Breast epithelium (tissue), 4 donors: ENCODE data around the gene REEP1. TPM values are rescaled to one million over a fixed set of nuclear protein-coding genes. Genes with fewer than 3 reads are reported as not detected.

Experiments used
- DNase-seq, 2 donors: peaks; one replicate each; pipeline ENCODE4 v3.0.0-alpha.2; 2019; ENCODE audit warnings: low spot score in 2 of 2
- H3K27ac ChIP-seq, 2 donors: fragments of 200-600 bp; sonication (generic) in 1 of 2; one replicate each; pipeline ENCODE4 v1.5.1; 2016 to 2019; ENCODE audit warnings: mild to moderate bottlenecking in 1 of 2
- H3K27me3 ChIP-seq, 2 donors: fragments of 200-600 bp; sonication (generic) in 1 of 2; one replicate each; pipeline versions ENCODE4 v1.5.1 to v1.6.0; 2017 to 2019; ENCODE audit warnings: control low read depth in 1 of 2, mild to moderate bottlenecking in 1 of 2
- H3K36me3 ChIP-seq: fragments of 200-600 bp; one replicate; pipeline ENCODE4 v1.5.1; 2019
- H3K4me1 ChIP-seq, 2 donors: fragments of 200-600 bp; sonication (generic); one replicate each; pipeline ENCODE4 v1.5.1; 2016 to 2019; ENCODE audit warnings: control low read depth in 1 of 2
- H3K4me3 ChIP-seq, 3 donors: fragments of 200-600 bp; sonication (generic); 1 replicate in 2 of 3; 2 replicates in 1 of 3; pipeline ENCODE4 v1.5.1; 2016 to 2019; ENCODE audit warnings: mild to moderate bottlenecking in 3 of 3, moderate library complexity in 2 of 3
- H3K9me3 ChIP-seq, 2 donors: fragments of 200-600 bp; sonication (generic) in 1 of 2; one replicate each; pipeline ENCODE4 v1.5.1; 2016 to 2019; ENCODE audit warnings: control low read depth in 1 of 2
- POLR2A ChIP-seq: fragments of 450-650 bp; IDR thresholded peaks from one replicate; pipeline ENCODE4 v1.6.1; 2016; ENCODE audit warnings: antibody characterized with exemption, mild to moderate bottlenecking, moderate library complexity
- POLR2AphosphoS5 ChIP-seq, 3 donors: sonication (generic); formaldehyde crosslinking; IDR thresholded peaks; one replicate each; pipeline ENCODE4 v1.6.1; 2017; ENCODE audit warnings: antibody characterized with exemption in 3 of 3
- intact Hi-C: fragments of 100-400 bp; cut with DNase I; formaldehyde crosslinking; loops from one replicate; pipeline ENCODE4 v1.15.1; 2023; ENCODE audit warnings: low total_unique reads
- total RNA-seq, 3 donors: library from RNA; depleted of rRNA; stranded (reverse); fragments of >200 nt; gene quantifications; one replicate each; pipeline ENCODE4 v1.1.0, GENCODE V29; 2016
- TF ChIP-seq, protein P1 (sequence below), 3 donors: fragments of 450-650 bp; IDR thresholded peaks; one replicate each; pipeline ENCODE4 v1.5.1; 2016 to 2017; ENCODE audit warnings: antibody characterized with exemption in 3 of 3, mild to moderate bottlenecking in 3 of 3, moderate library complexity in 3 of 3

REEP1 gene
- total RNA-seq, 3 donors from 2014 or later, result 0.32 to 3.8 (median 1.3) TPM

DNA sequence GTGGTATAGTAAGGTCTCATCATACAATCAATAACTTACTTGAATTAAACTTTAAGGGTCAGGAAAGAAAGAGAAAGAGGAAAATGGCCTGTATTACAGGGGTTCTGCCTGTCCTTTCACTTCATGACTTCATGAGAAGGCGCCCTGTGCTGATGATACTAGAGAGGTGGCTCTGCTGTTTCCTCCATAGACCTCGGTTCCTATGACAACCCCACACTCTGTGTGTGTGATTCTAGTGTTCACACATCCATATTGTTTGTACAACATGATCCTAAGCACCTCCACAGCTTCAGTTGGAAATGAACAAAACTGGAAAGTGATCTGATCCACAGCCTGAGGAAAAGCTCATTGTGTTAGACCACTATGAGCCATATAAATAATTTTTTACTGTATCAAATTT, 7.0 kb upstream of the REEP1 start:
- TF ChIP-seq, protein P1, sequence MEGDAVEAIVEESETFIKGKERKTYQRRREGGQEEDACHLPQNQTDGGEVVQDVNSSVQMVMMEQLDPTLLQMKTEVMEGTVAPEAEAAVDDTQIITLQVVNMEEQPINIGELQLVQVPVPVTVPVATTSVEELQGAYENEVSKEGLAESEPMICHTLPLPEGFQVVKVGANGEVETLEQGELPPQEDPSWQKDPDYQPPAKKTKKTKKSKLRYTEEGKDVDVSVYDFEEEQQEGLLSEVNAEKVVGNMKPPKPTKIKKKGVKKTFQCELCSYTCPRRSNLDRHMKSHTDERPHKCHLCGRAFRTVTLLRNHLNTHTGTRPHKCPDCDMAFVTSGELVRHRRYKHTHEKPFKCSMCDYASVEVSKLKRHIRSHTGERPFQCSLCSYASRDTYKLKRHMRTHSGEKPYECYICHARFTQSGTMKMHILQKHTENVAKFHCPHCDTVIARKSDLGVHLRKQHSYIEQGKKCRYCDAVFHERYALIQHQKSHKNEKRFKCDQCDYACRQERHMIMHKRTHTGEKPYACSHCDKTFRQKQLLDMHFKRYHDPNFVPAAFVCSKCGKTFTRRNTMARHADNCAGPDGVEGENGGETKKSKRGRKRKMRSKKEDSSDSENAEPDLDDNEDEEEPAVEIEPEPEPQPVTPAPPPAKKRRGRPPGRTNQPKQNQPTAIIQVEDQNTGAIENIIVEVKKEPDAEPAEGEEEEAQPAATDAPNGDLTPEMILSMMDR (IDR thresholded peaks at IDR 0.05), result no peak
- TF ChIP-seq POLR2AphosphoS5 (IDR thresholded peaks at IDR 0.05) (no peak), POLR2A (no peak)
- Histone ChIP-seq H3K9me3 (peaks cover 0 to 10% of the 10 kb centered on the region in 2 donors), H3K27ac (no peak overlapping the region), H3K4me3 (no peak overlapping the region), H3K27me3 (peaks cover 0 to 10% of the 10 kb centered on the region in 2 donors), H3K36me3 (no peaks in the 10 kb centered on the region), H3K4me1 (no peaks in the 10 kb centered on the region)
- DNase-seq, result no peak
- intact Hi-C loops, result no loop called here

DNA sequence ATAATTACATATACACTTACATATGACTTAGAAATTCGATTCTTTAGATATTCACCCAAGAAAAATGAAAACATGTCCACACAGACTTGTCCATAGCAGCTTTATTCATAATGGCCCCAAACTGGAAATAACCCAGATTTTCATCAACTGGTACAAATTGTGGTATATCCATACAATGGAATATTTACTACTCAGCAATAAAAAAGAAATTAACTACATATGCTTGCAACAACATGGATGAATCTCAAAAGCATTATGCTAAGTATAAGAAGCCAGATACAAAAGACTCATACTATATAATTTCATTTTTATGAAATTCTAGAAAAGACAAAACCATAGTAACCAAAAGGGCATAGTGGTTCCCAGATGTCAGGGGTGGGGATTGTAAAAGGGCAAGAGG, 5.1 kb upstream of the REEP1 start:
- Histone ChIP-seq H3K36me3 (no peaks in the 10 kb centered on the region), H3K4me1 (peaks cover 0 to 4% of the 10 kb centered on the region in 2 donors), H3K27me3 (peaks cover 0 to 26% of the 10 kb centered on the region in 2 donors), H3K4me3 (no peak overlapping the region), H3K27ac (no peak overlapping the region), H3K9me3 (peaks cover 0 to 10% of the 10 kb centered on the region in 2 donors)
- intact Hi-C loops, result no loop called here
- DNase-seq, result no peak
- TF ChIP-seq POLR2A (no peak), POLR2AphosphoS5 (IDR thresholded peaks at IDR 0.05) (no peak)
- TF ChIP-seq, protein P1 (IDR thresholded peaks at IDR 0.05), result no peak

DNA sequence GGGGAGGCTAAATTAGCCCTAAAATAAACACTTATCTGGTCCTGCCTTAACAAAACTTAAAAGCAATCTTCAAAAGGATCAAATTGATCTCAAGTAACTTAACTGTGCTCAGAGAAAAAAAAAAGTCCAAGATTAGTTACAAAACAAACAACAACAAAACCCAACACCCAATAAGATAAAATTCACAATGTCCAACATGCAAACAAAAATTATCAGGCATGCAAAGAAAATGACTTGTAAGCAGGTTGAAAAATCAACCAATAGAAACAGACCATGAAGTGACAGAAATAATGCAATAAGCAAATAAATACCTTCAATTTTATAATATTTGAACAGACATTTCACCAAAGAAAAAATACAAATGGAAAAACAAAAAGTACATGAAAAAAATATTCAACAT, 4.0 kb upstream of the REEP1 start:
- no peak overlapping the region for H3K27ac ChIP-seq
- TF ChIP-seq POLR2A (no peak), POLR2AphosphoS5 (IDR thresholded peaks at IDR 0.05) (no peak)
- TF ChIP-seq, protein P1 (IDR thresholded peaks at IDR 0.05), result no peak
- H3K4me3 ChIP-seq, result no peak overlapping the region
- H3K4me1 ChIP-seq, result peaks cover 0 to 4% of the 10 kb centered on the region in 2 donors
- peaks cover 0 to 10% of the 10 kb centered on the region in 2 donors for H3K9me3 ChIP-seq
- intact Hi-C loops, result no loop called here
- no peaks in the 10 kb centered on the region for H3K36me3 ChIP-seq
- DNase-seq, result no peak
- H3K27me3 ChIP-seq, result peaks cover 0 to 30% of the 10 kb centered on the region in 2 donors

DNA sequence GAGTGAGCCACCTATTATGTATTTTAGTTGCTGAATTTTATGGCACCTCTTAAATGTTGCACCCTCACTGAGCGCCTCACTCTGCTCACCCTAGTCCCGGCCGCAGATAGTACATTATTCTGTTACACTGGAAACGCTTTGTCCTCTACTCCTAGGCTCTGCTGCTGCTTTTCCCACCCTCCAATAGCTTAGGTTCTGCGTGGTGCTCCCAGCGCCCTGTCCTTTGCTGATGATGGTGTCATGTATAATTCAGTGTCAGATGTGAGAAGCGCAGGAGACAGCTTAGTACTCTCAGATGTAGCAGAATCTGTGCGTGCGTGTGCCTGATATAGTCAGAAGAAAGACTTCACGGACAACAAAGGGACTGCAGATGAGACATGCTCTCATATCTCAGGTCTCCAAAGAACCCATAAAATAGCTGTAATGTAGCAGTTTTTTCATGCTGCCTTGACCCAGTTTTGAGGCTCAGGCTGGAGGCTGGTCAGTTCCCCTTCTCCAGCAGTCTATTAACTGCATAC, 1.4 kb upstream of the REEP1 start:
- Histone ChIP-seq H3K4me1 (peaks cover 0 to 4% of the 10 kb centered on the region in 2 donors), H3K36me3 (no peaks in the 10 kb centered on the region), H3K9me3 (peaks cover 0 to 10% of the 10 kb centered on the region in 2 donors), H3K27ac (no peak overlapping the region), H3K4me3 (no peak overlapping the region), H3K27me3 (peaks cover 0 to 42% of the 10 kb centered on the region in 2 donors)
- intact Hi-C loops, result no loop called here
- TF ChIP-seq, protein P1 (IDR thresholded peaks at IDR 0.05), result no peak
- TF ChIP-seq POLR2A (no peak), POLR2AphosphoS5 (IDR thresholded peaks at IDR 0.05) (no peak)
- DNase-seq, result no peak

DNA sequence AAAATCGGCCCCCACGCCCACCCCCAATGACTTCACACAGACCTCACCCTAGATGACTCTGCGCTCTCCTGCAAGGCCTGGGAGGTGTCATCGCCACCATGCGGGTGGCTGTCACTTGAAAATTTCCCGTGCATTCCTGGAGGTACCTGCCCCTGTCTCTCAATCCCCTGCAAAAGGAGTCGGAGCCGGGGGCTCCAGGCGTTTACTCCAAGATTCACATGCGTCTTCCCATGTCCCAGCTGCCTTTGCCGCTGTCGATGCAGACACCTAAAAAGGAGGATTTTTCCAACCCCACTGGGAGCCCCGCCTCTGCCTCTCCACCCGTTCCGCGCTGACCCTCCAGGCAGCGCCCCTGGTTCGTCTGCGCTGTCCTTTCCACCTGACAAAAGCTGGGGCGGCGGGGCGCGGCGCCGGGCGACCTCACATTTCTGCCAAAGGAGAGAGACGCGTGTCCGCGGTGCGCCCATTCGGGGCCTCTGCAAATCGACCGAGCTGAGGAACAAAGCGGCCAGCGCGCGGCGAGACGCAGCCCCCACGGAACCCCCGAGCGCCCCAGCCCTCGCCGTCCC, 667 bp downstream of the REEP1 start:
- TF ChIP-seq, protein P1 (IDR thresholded peaks at IDR 0.05), result no peak
- TF ChIP-seq POLR2AphosphoS5 (IDR thresholded peaks at IDR 0.05) (no peak), POLR2A (no peak)
- Histone ChIP-seq H3K4me1 (peaks cover 0 to 4% of the 10 kb centered on the region in 2 donors), H3K27me3 (peaks cover 0 to 42% of the 10 kb centered on the region in 2 donors), H3K27ac (no peak overlapping the region), H3K36me3 (no peaks in the 10 kb centered on the region), H3K4me3 (peak overlapping the region; percentile 50 to 79 (median 54)), H3K9me3 (peaks cover 0 to 3% of the 10 kb centered on the region in 2 donors)
- intact Hi-C loops, result no loop called here
- no peak for DNase-seq
